Activated effector memory CD4-positive, alpha-beta T cell treated with anti-CD3 and anti-CD28 coated beads, Interleukin-2, amount 50 U/mL, for 16 hours (primary cell): ENCODE data around the gene SOX9.

ENCODE experiments used
- DNase-seq: peaks from one replicate; pipeline ENCODE4 v3.0.0-alpha.2; 2020

The SOX9 gene

GRCh38 chr17:72120642-72121163 is at the start of gene SOX9:
SOX9 (plus strand) TSS chr17:72121020; CDS start chr17:72121392, 372 bp downstream.
- no peak for DNase-seq

GRCh38 chr17:72071330-72071729 is 49.5 kb upstream of the SOX9 start:
- DNase-seq: no peak

- DNase-seq: no peak
These were observed 44.7 kb upstream of the SOX9 start for GRCh38 chr17:72075995-72076677.

GRCh38 chr17:72076678-72077030 is 44.2 kb upstream of the SOX9 start:
- DNase-seq: no peak

GRCh38 chr17:72077326-72077960 is 43.4 kb upstream of the SOX9 start:
- no peak for DNase-seq

- DNase-seq: no peak
These were observed 41.1 kb upstream of the SOX9 start for GRCh38 chr17:72079700-72080099.

GRCh38 chr17:72087876-72088275 is 32.9 kb upstream of the SOX9 start:
- no peak for DNase-seq

GRCh38 chr17:72089453-72089987 is 31.3 kb upstream of the SOX9 start:
- no peak for DNase-seq

- DNase-seq: no peak
These were observed 30.7 kb upstream of the SOX9 start for GRCh38 chr17:72090108-72090507.

GRCh38 chr17:72092710-72093322 is 28.0 kb upstream of the SOX9 start:
- DNase-seq: no peak

GRCh38 chr17:72093707-72094106 is 27.1 kb upstream of the SOX9 start:
- no peak for DNase-seq

- DNase-seq: no peak
These were observed 25.5 kb upstream of the SOX9 start for GRCh38 chr17:72095316-72095715.

GRCh38 chr17:72097144-72097543 is 23.7 kb upstream of the SOX9 start:
- DNase-seq: no peak

- DNase-seq: no peak
These were observed 20.9 kb upstream of the SOX9 start for GRCh38 chr17:72099919-72100318.

GRCh38 chr17:72100470-72100869 is 20.4 kb upstream of the SOX9 start:
- DNase-seq: no peak

- no peak for DNase-seq
These were observed 19.3 kb upstream of the SOX9 start for GRCh38 chr17:72101526-72101925.

GRCh38 chr17:72102366-72102765 is 18.5 kb upstream of the SOX9 start:
- DNase-seq: no peak

GRCh38 chr17:72104164-72104862 is 16.5 kb upstream of the SOX9 start:
- no peak for DNase-seq

- no peak for DNase-seq
These were observed 16.0 kb upstream of the SOX9 start for GRCh38 chr17:72104863-72105234.

- no peak for DNase-seq
These were observed 13.7 kb upstream of the SOX9 start for GRCh38 chr17:72107100-72107499.

GRCh38 chr17:72110231-72110941 is 10.4 kb upstream of the SOX9 start:
- DNase-seq: no peak

GRCh38 chr17:72110942-72111318 is 9.9 kb upstream of the SOX9 start:
- DNase-seq: no peak
